Measurements from ENCODE around the gene CAMSAP2.

Gene CAMSAP2

DNA sequence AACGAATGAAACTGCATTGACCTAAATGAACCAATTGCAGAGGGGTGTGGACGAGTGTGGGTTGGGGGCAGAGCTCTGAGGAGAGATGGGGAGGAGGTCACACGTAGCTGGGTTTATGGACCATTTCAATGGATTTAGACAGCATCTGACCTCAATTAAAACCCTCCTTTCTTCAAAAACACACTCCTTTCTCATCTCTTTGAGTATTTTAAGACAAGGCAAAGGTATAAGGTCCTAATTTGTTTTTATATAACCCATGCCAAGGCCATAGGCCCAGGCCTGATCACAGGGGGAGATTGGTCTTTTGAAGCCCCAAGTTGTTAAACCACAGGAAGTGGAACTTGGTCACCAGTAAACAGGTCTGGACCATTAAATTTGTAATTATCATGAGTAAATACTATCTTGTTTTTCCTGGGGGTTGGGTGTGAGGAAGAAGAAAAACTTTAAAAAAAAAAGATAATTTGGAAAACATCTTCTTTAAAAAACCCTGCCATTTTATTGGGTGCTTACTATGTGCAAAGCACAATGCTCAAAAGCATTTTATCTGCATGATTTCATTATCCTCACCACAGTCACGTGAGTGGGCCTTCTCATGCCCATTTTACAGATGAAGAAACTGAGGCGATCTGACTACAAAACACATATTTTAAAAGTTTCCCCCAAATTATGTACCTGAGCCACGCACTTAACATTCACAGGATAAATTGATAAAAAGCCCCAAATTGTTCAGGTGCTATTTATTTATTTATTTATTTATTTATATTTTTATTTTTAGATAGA lies 147.1 kb downstream of the CAMSAP2 start:
- TF ChIP-seq GATA3 (IDR thresholded peaks at IDR 0.05; ENCODE audit: low read depth, low read length) (no peak), GATA2 (IDR thresholded peaks at IDR 0.05; ENCODE audit: low read depth, low read length) (no peak; the same call in 1 of the 2 replicates)

- TF ChIP-seq GATA3 (IDR thresholded peaks at IDR 0.05; ENCODE audit: low read depth, low read length) (no peak), GATA2 (IDR thresholded peaks at IDR 0.05; ENCODE audit: low read depth, low read length) (no peak)
Measured at GRCh38 chr1:200886594-200886993, 147.9 kb downstream of the CAMSAP2 start.

DNA sequence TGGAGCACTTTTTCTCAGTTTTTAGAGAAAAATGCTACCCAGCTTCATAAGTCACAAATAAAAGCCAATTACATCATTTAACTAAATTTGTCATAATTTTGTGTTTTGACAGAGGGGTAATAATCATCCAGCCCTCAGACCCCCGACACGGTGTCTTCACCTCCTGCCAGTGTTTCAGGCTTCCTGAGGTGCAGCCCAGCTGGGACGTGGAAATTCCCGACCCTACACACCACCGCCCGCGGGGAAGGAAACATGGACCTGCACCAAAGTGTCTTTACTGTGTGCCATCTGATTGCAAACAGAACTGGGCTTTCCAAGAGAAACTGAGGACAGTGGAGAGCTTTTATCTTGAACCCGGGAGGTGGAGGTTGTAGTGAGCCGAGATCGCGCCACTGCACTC lies 148.3 kb downstream of the CAMSAP2 start:
- TF ChIP-seq GATA2 (IDR thresholded peaks at IDR 0.05; ENCODE audit: low read depth, low read length), result no peak
- TF ChIP-seq GATA3 (IDR thresholded peaks at IDR 0.05; ENCODE audit: low read depth, low read length), result no peak

GRCh38 chr1:200887772-200888348 lies 149.2 kb downstream of the CAMSAP2 start:
- TF ChIP-seq GATA3 (IDR thresholded peaks at IDR 0.05; ENCODE audit: low read depth, low read length) (no peak), GATA2 (IDR thresholded peaks at IDR 0.05; ENCODE audit: low read depth, low read length) (no peak)

- TF ChIP-seq GATA2 (IDR thresholded peaks at IDR 0.05; ENCODE audit: low read depth, low read length) (no peak), GATA3 (IDR thresholded peaks at IDR 0.05; ENCODE audit: low read depth, low read length) (no peak)
Measured at GRCh38 chr1:200888349-200888838, 149.7 kb downstream of the CAMSAP2 start.

- TF ChIP-seq GATA2 (IDR thresholded peaks at IDR 0.05; ENCODE audit: low read depth, low read length) (no peak), GATA3 (IDR thresholded peaks at IDR 0.05; ENCODE audit: low read depth, low read length) (no peak)
Measured at GRCh38 chr1:200889571-200889970, 150.9 kb downstream of the CAMSAP2 start.

DNA sequence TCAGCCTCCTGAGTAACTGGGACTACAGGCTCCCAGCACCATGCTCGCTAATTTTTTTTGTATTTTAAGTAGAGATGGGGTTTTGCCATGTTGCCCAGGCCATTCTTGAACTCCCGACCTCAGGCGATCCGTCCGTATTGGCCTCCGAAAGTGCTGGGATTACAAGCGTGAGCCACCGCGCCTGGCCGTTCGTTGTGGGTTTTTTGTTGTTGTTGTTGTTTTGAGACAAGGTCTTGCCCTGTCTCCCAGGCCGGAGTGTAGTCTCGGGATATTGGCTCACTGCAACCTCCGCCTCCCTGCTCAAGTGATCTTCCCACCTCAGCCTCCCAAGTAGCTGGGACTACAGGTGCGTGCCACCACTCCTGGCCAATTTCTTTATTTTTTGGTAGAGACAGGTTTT lies 151.3 kb downstream of the CAMSAP2 start:
- TF ChIP-seq GATA2 (IDR thresholded peaks at IDR 0.05; ENCODE audit: low read depth, low read length) (no peak), GATA3 (IDR thresholded peaks at IDR 0.05; ENCODE audit: low read depth, low read length) (no peak)

DNA sequence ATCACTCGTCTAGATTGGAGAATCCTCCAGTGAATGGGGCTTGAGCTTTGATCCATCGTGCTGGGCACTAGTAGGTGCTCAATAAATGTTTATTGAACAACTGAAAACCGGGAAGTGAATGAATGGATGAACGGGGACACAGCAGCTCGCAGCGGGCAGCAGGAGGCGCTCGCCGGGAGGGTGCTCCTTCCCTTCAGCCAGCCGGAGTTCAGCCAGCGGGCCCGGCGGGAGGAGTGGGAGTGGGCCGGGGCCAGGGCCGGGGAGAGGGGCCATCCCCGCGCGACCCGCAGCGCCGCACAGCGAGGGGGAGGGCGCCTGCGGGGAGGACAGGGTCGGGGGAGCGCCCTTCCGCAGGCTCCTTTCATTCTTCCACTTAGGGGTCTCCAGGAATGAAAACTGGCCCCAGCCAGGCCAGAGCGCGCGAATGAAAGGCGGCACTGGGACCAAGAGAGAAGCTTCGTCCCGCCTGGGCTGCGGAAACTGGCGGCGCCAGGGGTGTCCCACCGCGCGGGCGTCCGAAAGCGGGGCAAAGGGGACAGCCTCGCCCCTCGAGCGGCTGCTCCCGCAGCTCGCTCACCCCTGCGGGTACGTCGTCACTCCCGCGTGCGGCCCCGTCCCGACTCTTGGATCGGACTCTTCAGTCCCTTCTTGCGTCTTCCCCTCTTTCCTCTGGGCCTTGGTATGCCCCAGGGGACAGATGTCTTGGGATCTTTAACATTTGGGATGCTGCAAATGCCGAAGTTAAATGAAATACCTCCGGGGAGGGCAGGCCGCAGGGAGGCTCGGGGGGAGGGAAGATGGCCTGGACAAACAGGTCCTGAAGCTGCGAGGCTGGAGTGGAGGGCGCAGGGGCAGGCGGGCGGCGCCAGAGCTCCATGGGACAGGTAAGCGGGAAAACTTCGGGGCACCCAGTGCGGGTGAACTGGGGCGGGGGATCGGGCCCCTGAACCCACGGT lies 152.4 kb downstream of the CAMSAP2 start:
- no peak for TF ChIP-seq GATA3 (IDR thresholded peaks at IDR 0.05; ENCODE audit: low read depth, low read length)
- no peak for TF ChIP-seq GATA2 (IDR thresholded peaks at IDR 0.05; ENCODE audit: low read depth, low read length)

- TF ChIP-seq GATA2 (IDR thresholded peaks at IDR 0.05; ENCODE audit: low read depth, low read length) (no peak), GATA3 (IDR thresholded peaks at IDR 0.05; ENCODE audit: low read depth, low read length) (no peak)
Measured at GRCh38 chr1:200891774-200892157, 153.1 kb downstream of the CAMSAP2 start.

- TF ChIP-seq GATA2 (IDR thresholded peaks at IDR 0.05; ENCODE audit: low read depth, low read length) (no peak), GATA3 (IDR thresholded peaks at IDR 0.05; ENCODE audit: low read depth, low read length) (no peak)
Measured at GRCh38 chr1:200892546-200892945, 153.9 kb downstream of the CAMSAP2 start.

DNA sequence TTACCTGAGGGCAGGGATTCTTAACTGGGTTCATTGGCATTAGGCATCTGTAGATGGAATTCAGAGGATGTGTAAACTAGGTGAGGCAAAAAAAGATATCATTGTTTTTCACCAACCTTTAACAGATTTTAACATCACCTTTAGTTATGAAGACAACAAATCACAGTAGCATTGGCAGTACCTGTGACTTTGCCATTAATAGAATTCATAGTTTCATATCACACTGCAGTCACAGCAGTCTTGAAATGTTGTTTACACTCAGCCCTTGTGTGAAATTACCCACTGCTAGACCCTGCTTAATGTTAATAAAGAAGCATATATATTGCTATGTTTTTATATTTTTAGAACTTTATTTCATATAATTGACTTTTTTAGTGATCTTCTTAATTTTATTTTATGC lies 154.3 kb downstream of the CAMSAP2 start:
- TF ChIP-seq GATA3 (IDR thresholded peaks at IDR 0.05; ENCODE audit: low read depth, low read length) (no peak), GATA2 (IDR thresholded peaks at IDR 0.05; ENCODE audit: low read depth, low read length) (no peak)

DNA sequence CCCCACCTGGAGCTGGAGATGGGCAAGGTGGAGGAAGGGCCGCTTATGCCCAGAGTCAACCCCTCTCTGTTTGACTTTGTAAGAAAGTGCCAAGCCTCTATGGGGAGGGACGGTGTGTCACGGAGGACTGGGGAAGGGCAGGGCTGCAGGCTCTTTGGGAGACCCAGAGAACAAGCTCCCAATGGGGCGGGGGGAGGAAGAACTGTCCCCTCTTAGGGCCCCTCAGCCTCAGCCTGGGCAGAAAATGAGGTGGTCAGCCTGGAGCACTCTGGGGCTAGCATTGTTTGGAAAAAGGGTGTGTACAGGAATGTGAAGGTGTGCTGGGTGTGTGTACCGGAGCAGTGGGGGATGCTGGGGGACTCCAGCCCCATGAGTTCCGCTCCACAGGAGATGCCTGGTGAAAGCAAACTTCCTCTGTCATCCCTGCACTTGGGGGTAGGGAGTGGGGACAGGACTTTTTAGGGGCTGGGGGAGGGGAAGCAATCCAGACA lies 154.8 kb downstream of the CAMSAP2 start:
- TF ChIP-seq GATA2 (IDR thresholded peaks at IDR 0.05; ENCODE audit: low read depth, low read length) (no peak), GATA3 (IDR thresholded peaks at IDR 0.05; ENCODE audit: low read depth, low read length) (no peak)

- no peak for TF ChIP-seq GATA2 (IDR thresholded peaks at IDR 0.05; ENCODE audit: low read depth, low read length)
- no peak for TF ChIP-seq GATA3 (IDR thresholded peaks at IDR 0.05; ENCODE audit: low read depth, low read length)
Measured at GRCh38 chr1:200894712-200895442, 156.2 kb downstream of the CAMSAP2 start, which contains the start of gene INAVA. Gene INAVA (plus strand): TSS chr1:200894900. CDS start chr1:200898401, 3,501 bp downstream.
